ENCODE results near the gene CHCHD3. TPM values are rescaled to one million over a fixed set of nuclear protein-coding genes. Genes with fewer than 3 reads are reported as not detected.

The CHCHD3 gene
- total RNA-seq, 1 donor from 2014 or later = 62.1 TPM

DNA sequence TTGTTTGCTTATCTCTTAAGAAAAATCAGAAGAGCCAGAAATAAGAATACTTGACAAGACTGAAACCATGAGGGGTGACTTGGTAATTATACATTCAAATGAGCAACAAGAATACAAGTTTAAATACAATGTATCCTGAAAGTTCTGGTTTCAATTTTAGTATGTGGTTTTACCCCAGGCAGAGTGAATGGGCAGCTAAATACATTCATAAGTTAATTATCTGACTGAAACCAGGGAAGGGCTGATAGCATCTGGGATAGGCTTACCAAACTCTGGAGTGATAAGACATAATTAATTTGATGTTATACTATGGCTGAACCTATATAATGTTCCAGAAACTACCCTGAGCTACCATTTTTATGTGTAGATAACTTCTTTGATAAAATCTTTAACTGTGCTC is 253.4 kb downstream of the CHCHD3 start:
- no peak overlapping the region for H3K4me3 ChIP-seq (ENCODE audit: low read depth, low read length)
- DNase-seq (ENCODE audit: low read depth) (no peak), FAIRE-seq (no peak)
- H3K27me3 ChIP-seq (ENCODE audit: control insufficient read depth, insufficient read depth, low read length) = no peaks in the 10 kb centered on the region
- TF ChIP-seq, protein P1, sequence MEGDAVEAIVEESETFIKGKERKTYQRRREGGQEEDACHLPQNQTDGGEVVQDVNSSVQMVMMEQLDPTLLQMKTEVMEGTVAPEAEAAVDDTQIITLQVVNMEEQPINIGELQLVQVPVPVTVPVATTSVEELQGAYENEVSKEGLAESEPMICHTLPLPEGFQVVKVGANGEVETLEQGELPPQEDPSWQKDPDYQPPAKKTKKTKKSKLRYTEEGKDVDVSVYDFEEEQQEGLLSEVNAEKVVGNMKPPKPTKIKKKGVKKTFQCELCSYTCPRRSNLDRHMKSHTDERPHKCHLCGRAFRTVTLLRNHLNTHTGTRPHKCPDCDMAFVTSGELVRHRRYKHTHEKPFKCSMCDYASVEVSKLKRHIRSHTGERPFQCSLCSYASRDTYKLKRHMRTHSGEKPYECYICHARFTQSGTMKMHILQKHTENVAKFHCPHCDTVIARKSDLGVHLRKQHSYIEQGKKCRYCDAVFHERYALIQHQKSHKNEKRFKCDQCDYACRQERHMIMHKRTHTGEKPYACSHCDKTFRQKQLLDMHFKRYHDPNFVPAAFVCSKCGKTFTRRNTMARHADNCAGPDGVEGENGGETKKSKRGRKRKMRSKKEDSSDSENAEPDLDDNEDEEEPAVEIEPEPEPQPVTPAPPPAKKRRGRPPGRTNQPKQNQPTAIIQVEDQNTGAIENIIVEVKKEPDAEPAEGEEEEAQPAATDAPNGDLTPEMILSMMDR (IDR thresholded peaks at IDR 0.05; ENCODE audit: insufficient read depth, low read length, severe bottlenecking) = no peak
- no peaks in the 10 kb centered on the region for H3K36me3 ChIP-seq (ENCODE audit: control insufficient read depth, insufficient read depth, low read length)

DNA sequence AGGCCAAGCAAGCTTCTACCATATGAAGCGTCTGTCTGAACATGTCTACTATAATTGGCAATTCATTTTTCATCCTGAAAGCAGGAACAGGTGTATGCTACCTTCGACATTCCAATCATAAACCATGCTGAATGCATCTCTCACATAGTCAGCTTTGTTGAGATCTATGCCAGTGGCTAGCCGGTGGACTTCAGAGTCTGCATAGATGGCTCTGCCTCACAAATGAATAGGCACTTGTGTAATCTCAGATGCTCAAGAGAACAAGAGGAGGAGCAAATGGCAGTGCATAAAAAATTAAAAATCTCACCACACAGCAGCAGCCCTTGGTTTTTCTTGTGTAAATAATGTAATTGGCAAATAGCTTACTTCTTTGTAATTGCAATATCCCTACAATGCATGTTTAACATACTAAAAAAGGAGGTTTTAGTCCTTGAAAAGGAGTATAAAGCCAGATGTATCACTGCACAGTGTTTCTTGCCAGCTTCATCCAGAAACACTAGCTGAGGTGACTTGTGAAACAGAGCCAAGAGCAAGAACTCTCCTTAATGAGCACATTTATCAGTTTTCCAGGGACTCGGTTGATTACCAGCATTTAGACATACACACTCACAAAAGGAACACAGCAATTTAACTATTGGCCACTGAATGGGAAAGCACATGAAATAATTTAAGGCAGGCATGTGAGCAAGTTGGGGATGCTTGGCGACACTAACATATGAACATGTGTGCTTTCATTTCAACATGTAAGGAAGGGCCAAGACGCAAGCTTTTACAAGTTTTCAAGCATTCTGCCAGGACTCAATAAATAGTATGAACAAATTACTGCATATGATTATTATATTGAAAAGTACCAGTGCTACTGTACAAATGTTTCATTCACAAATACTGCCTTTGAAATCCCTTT is 255.7 kb downstream of the CHCHD3 start:
- H3K36me3 ChIP-seq (ENCODE audit: control insufficient read depth, insufficient read depth, low read length) = no peaks in the 10 kb centered on the region
- H3K4me3 ChIP-seq (ENCODE audit: low read depth, low read length) = no peak overlapping the region
- no peaks in the 10 kb centered on the region for H3K27me3 ChIP-seq (ENCODE audit: control insufficient read depth, insufficient read depth, low read length)
- FAIRE-seq (no peak), DNase-seq (ENCODE audit: low read depth) (no peak)
- TF ChIP-seq, protein P1 (IDR thresholded peaks at IDR 0.05; ENCODE audit: insufficient read depth, low read length, severe bottlenecking) = no peak

DNA sequence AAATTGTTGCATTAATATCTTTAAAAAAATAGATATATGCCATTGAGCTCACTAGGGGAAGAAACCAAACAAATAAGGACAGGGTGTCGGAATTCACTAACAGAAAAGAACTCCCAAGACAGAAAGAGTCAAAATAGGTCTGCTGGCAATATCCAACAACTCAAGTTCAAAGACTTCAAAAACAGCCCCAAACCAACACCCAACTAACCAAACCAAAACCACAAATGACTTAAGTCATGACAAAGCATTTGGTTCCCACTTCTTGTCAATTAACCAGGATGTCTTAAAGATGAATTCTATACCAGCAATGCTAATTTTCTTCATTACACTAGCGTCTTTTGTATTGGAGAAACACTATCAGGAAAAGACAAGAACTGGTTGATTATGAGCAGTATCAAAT is 256.7 kb downstream of the CHCHD3 start:
- no peak for FAIRE-seq

DNA sequence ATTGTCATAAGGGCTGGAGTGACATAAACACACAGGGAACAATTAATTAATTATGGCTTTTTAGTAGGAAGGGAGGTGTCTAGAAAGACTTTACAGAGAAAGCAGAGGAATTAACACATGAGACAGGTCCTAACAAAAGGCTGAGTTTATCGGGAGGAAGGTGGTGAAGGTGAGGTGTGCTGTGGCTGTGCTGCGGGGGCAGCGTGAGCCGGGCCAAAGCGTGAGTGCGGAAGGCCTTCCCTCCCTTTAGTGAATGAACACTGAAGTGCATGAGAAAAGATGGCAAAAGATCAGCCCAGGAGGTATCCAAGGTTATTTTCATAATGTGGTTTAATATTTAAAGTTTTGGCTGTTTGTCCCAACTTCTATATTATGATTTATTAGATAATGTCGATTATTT is 262.2 kb downstream of the CHCHD3 start:
- DNase-seq (ENCODE audit: low read depth) (no peak), FAIRE-seq (no peak)
- H3K36me3 ChIP-seq (ENCODE audit: control insufficient read depth, insufficient read depth, low read length) = no peaks in the 10 kb centered on the region
- no peaks in the 10 kb centered on the region for H3K27me3 ChIP-seq (ENCODE audit: control insufficient read depth, insufficient read depth, low read length)
- H3K4me3 ChIP-seq (ENCODE audit: low read depth, low read length) = no peak overlapping the region
- TF ChIP-seq, protein P1 (IDR thresholded peaks at IDR 0.05; ENCODE audit: insufficient read depth, low read length, severe bottlenecking) = no peak

More for the DNA sequence above, 256.7 kb downstream of the CHCHD3 start:
- no peak for DNase-seq (ENCODE audit: low read depth)
- TF ChIP-seq, protein P1 (IDR thresholded peaks at IDR 0.05; ENCODE audit: insufficient read depth, low read length, severe bottlenecking) = no peak
- H3K36me3 ChIP-seq (ENCODE audit: control insufficient read depth, insufficient read depth, low read length) = no peaks in the 10 kb centered on the region
- H3K4me3 ChIP-seq (ENCODE audit: low read depth, low read length) = no peak overlapping the region
- no peaks in the 10 kb centered on the region for H3K27me3 ChIP-seq (ENCODE audit: control insufficient read depth, insufficient read depth, low read length)

DNA sequence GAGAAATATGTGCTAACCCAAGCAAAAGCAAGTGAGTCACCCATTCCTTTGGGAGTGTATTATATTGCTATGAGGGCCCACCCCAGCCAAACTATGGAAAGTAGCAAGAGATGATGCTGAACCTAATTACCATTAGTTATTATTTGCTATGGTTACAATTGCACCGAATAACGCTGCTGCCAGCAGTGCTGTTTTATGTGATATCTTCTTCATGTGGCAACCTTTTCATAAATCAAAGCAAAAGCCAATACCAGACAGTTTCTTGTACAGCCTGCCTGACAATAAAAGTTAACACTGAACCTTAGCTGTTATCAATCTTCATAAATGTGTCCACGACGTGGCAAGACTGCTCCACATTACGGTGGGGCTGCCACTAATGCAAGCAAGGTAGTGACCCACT is 263.9 kb downstream of the CHCHD3 start:
- FAIRE-seq (no peak), DNase-seq (ENCODE audit: low read depth) (no peak)
- TF ChIP-seq, protein P1 (IDR thresholded peaks at IDR 0.05; ENCODE audit: insufficient read depth, low read length, severe bottlenecking) = no peak
- Histone ChIP-seq H3K36me3 (ENCODE audit: control insufficient read depth, insufficient read depth, low read length) (no peaks in the 10 kb centered on the region), H3K27me3 (ENCODE audit: control insufficient read depth, insufficient read depth, low read length) (no peaks in the 10 kb centered on the region), H3K4me3 (ENCODE audit: low read depth, low read length) (no peak overlapping the region)

Measured in bronchial epithelial cell (primary cell).